GM18868 (cell line): ENCODE data around the gene ANAPC4.
A peak's percentile ranks its signal among the peaks of the same experiment; 100 is the strongest.

ENCODE experiments used
- ATAC-seq: cut with Tn5 transposase; IDR thresholded peaks from one replicate; pipeline ENCODE4 v1.9.1; 2021; ENCODE audit warnings: mild to moderate bottlenecking, moderate library complexity; ENCODE audit not compliant: unreplicated experiment

ANAPC4 gene

GRCh38 chr4:25430630-25431029 lies 53.6 kb downstream of the ANAPC4 start:
- ATAC-seq: no peak

- ATAC-seq: no peak
These were observed 57.1 kb downstream of the ANAPC4 start for GRCh38 chr4:25433966-25434827.

- no peak for ATAC-seq
These were observed 60.9 kb downstream of the ANAPC4 start for GRCh38 chr4:25437926-25438325.

DNA sequence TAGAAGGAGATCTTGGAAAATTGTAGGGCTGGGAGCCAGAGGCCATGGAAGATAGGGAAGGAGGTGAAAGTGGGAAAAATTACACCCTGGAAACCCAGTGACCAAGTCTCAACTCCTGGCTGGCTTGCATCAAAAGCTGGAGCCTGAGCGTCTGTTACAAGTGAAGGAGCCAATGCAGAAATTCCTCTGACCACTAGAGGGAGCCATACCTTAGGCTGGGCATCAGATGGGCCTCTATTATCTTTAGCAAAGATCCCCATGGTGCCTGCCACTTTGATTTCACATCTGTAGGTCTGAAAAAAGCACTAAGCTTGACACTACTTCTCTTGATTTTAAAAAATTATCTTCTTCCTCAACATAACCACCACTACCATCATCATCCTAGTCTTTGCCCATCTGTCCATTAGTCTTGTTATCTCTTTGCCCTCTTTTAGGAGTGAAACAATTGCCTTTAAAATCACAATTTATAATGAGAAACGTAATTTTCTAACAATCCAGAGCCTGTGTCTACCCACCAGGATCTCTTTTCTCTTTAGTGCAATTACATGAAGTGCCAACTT lies 62.9 kb downstream of the ANAPC4 start:
- peak; percentile 93 for ATAC-seq

GRCh38 chr4:25440478-25441030 lies 63.5 kb downstream of the ANAPC4 start:
- no peak for ATAC-seq

- ATAC-seq: peak; percentile 55
These were observed 64.6 kb downstream of the ANAPC4 start for GRCh38 chr4:25441519-25442117.

- no peak for ATAC-seq
These were observed 65.8 kb downstream of the ANAPC4 start for GRCh38 chr4:25442863-25443307.

- no peak for ATAC-seq
These were observed 66.8 kb downstream of the ANAPC4 start for GRCh38 chr4:25443851-25444250.

DNA sequence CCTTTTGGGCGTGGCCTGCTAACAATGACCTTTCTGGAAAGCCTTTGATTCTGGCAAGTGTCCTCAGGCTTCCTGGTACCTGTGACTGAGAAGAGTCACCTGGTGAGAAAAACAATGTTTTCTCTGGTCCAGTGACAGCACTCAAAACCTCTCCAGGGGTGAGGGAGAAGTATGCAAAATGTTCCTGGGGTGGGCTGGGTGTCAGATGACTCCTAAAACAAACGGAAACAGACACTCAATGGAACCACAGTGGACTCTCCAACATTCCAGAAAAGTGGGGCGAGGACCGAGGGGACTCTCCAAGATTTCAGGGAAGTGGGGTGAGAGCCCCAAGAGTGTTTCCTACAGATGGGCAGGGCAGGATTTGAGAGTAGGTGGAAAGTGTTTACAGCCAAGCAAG lies 69.5 kb downstream of the ANAPC4 start:
- no peak for ATAC-seq

DNA sequence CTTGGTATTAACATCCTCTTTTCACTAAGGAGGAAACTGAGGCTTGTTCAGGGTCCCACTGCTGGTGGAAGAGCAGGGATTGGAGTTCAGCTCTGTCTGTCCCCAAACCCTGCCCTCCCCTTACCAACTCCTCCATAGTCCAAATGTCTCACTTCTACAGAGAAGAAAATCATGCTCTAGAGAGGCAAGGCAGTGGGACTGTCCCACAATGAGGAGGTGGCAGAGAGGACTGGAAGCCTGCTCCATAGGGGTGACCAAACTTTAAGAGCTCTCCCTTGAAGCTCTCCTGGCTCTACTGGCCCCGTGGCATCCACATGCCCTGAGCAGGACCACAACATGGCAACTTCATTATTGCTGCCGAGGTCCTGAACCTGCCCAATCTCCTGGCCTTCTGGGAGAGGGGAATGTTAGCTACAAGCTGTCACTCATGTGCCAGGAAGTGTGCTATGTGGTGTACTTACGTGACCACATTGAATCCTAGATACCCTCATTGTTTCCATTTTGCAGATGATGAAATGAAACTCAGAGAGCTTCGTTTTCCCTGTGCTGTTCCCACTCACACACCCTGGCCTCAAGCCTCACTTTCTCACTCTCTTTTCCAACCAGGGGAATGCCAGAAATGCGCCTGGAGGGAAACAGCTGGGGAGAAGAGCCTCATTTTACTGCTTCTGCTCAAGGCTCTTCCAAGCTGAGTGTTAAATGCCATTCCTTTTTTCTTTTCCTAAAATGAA lies 71.5 kb downstream of the ANAPC4 start:
- ATAC-seq: no peak

- no peak for ATAC-seq
These were observed 72.2 kb downstream of the ANAPC4 start for GRCh38 chr4:25449270-25449669.

DNA sequence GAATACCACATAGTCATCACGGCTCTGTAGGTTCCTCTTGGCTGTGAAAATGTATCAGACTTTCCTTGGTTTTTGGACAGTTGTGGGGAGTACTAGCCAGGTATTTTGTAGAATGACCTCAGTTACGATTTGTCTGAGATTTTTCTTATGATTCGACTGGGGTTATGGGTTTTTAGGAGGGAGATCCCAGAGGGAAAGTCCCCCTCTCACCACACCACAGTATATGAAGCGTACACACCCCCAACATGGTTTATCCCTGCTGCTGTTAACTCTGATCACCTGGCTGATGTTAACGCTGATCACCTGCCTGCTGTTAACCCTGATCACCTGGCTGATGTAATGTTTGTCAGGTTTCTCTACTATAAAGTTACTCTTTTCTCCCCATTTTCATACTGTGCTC lies 72.6 kb downstream of the ANAPC4 start:
- ATAC-seq: peak; percentile 86

GRCh38 chr4:25450491-25450901 lies 73.4 kb downstream of the ANAPC4 start:
- ATAC-seq: no peak

DNA sequence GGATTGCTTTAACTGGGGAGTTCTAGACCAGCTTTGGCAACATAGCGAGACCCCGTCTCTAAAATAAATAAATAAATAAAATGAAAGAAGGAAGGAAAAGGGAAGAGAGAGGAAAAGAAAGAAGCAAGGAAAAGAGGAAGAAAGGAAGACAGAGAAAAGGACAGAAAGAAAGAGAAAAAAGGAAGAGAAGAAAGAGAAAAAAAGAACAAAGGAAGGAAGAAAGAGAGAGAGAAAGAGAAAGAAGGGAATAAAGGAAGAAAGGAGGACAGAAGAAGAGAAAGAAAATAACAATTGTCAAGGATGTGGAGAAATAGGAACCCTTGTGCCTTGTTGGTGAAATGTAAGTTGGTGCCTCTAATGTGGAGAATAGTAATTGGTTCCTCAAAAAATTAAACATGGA lies 74.6 kb downstream of the ANAPC4 start:
- no peak for ATAC-seq

DNA sequence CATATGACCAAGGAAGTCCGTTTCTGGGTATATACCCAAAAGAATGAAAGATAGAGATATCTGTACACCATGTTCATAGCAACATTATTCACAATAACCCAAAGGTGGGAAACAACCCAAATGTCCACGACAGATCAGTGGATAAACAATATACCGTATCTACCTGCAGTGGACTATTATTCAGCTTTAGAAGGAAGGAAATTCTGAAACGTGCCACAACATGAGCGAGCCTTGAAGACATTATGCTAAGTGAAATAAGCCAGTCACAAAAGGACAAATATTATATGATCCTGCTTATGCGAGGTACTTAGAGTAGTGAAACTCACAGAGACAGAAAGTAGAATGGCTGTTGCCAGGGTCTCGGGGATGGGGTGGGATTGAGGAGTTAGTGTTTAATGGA lies 75.0 kb downstream of the ANAPC4 start:
- no peak for ATAC-seq

DNA sequence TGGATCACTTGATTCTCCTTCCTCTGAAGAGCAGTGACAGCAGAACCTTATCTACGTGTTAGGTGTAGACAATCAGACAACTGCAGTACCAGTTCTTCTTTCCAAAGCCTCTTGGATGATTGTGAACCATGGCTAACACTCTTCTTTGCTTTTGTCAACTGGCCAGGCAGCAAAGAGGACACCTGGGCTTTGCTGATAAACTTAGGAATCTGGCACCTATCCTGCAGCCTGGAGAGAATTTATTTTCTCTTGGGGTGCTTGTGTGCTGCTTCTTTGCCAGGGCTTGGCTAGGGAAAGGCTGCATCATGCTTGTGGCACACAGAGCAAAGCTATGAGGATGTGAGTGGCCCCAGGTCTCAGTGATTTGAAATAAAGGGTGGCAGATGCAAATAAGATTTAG lies 77.4 kb downstream of the ANAPC4 start:
- no peak for ATAC-seq

- ATAC-seq: no peak
These were observed 80.1 kb downstream of the ANAPC4 start for GRCh38 chr4:25457053-25457715.

DNA sequence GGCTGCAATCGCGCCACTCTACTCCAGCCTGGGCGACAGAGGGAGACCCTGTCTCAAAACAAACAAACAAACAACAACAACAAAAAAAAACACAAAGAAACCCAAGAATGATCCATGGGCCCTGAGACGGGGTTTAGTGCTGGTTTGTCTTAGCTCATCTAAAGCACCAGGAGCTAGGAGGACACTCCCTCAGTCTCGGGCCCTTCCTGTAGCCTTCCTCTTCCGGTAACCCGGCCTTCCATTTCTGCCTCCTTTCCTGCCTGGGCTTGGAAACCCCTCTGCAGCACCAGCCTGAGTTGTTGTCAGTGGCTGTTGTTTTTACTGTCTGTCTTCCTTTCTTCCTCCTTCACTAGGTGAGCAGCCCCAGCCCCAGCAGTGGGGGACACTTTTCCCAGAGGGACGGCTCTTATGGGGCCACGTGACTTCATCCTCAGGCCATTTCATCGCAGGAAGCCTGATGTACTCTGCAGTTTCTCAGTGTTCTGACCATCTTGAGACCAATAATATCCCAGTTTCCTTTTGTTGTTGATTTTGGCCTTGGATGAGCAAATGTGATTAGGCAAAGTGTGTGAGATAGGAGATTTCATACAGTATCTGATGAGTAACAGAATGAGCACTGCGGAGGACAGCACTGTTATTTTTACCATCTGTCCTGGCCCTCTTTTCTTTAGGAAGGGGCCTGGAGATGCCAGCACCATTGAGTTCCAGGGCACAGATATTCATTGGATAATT lies 90.1 kb downstream of the ANAPC4 start:
- no peak for ATAC-seq

DNA sequence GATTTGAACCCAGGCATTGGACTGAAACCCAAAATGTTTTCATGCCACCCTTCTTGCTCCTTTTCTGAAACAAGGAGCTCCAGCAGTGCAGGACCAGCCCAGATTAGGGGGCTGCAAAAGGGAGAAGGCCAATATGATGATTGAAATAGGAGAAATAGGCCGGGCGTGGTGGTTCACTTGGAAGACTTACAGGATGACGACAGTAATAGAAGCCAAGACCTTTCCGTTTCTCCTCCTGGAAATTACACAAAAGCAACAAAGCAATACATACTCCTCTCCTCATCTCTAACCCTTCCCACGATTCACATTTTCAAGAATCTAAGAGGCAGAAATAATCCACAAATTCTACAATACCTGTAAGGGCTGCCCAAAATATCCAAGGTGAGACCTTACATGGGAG lies 90.8 kb downstream of the ANAPC4 start:
- no peak for ATAC-seq
